HG02763 (cell line): Measurements from ENCODE around the gene RTN3.
"Not testable (repeated sequence)": the region's sequence is repeated elsewhere in the genome, so short reads cannot be mapped to it uniquely, and the experiment has no call there.

Experiments
- ATAC-seq: cut with Tn5 transposase; IDR thresholded peaks from one replicate; pipeline ENCODE4 v1.9.1; 2021; ENCODE audit warnings: mild to moderate bottlenecking, moderate library complexity; ENCODE audit not compliant: unreplicated experiment

RTN3 gene

GRCh38 chr11:63767565-63768236 is 86.4 kb downstream of the RTN3 start:
- no peak for ATAC-seq

GRCh38 chr11:63768237-63769041 is 87.1 kb downstream of the RTN3 start, which contains the start of gene ZFTA:
TSS of gene ZFTA (minus strand) at chr11:63768775. CDS start at chr11:63768622, 153 bp downstream.
- peak; percentile 47 for ATAC-seq

DNA sequence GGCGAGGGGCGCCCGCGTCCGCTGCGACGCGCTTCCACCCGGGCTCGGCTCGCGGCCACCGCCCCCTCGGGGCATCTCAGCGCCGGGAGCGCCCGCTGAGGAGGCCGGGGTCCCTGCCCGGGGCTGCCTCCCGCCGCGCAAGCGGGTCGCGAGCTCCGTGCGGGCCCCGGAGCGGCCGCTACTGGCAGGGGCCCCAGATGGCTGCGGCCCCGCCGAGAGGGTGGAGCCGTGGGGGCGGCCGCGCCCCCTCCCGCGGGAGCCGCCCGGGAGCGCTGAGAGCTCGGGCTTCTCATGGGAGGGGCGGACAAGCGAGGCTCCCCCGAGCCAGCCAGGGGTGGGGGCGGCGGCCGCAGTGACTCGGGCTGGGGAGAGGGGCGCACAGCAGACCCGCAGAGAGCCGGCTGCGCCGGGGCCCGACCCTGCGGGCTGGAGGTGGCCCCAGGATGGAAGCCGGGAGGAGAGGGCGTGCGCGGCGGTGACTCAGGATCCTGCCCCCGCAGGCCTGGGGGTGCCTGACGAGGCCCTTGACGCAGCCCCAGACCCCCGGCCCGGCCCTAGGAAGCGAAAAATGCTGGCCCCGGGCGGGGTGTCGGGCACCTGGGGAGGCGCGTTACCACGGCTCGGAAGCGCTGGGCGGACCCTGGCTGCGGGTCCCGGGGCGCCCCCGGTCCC is 87.9 kb downstream of the RTN3 start:
- ATAC-seq: peak; percentile 30

- no peak for ATAC-seq
Observed at GRCh38 chr11:63769714-63770455, 88.6 kb downstream of the RTN3 start.

DNA sequence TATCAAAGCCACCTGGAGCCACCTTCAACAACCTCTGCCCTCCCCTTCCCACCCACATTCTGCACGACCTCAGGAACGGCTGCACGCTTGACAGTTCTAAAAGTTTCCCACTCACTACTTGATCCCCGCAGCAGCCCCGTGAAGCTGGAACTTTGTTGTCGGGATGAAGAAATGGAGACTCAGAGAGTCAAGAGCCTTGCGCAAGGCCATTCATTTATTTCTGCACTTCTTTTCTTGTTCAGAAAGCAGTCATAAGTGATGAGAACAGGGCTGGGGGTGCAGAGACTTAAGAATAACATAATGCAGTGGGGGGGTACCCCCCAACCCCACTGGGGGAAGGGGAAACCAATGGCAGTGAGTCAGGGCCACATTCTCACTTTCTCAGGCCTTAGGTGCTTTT is 89.5 kb downstream of the RTN3 start:
- no peak for ATAC-seq

- not testable (repeated sequence) for ATAC-seq
Observed at GRCh38 chr11:63771741-63772318, 90.5 kb downstream of the RTN3 start.

DNA sequence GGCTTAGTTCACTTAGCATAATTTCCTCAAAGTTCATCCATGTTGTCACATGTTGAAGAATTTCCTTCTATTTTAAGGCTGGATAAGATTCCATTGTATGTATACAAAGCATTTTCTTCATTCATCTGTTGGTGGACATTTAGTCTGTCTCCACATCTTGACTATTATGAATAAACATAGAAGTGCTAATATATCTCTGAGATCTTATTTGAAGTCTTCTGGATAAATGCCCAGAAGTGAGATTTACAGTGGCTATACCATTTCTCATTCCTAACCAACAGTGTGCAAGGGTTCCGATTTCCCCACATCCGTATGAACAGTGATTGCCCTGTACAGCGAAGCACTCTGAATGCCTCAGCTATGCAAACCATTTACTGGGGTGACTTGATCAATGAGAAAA is 93.9 kb downstream of the RTN3 start:
- no peak for ATAC-seq

- no peak for ATAC-seq
Observed at GRCh38 chr11:63779039-63779438, 97.7 kb downstream of the RTN3 start.

DNA sequence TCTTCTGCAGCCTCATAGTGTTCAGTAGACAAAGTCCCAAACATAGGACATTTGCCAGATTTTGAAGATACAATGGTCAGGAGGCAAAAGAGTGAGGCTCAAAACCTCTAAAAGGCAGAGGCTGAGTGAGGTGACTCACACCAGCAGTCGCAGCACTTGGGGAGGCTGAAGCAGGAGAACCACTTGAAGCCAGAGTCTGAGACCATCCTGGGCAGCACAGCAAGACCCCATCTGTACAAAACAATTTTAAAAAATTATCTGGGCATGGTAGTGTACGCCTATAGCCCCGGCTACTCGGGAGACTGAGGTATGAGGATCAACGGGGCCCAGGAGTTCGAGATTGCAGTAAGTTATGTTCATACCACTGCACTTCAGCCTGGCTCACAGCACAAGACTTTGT is 101.4 kb downstream of the RTN3 start:
- ATAC-seq: no peak

DNA sequence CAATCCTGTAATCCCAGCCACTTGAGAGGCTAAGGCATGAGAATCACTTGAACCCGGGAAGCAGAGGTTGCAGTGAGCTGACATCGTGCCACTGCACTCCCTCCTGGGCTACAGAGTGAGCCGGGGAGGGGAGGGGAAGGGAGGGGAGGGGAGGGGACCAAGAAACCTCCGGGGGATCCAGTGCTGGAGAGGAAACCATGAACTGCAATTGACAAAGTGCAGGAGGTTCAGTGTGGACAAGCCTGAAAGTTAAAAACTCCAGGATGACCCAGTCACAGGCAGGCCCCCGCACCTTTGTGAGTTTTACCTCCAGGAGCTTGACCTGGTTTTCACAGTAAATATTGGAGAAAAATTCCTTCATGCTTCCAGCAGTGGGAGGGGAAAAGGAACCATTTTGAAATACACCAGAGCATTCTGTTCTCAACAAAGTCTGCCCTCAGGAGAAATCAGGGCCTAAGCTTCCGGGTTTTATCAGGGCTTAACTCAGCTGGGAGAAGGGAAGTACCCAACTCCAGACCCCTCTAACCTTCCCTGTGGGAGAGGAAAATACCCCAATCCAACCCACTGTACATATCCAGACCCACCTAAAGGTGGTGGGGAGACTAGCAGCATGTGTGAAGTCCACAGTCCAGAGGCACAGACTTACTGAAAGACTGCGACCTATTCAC is 102.8 kb downstream of the RTN3 start:
- ATAC-seq: no peak

- no peak for ATAC-seq
Observed at GRCh38 chr11:63785823-63786222, 104.5 kb downstream of the RTN3 start.

- ATAC-seq: no peak
Observed at GRCh38 chr11:63791495-63792167, 110.3 kb downstream of the RTN3 start.

- ATAC-seq: no peak
Observed at GRCh38 chr11:63793161-63793560, 111.9 kb downstream of the RTN3 start.

DNA sequence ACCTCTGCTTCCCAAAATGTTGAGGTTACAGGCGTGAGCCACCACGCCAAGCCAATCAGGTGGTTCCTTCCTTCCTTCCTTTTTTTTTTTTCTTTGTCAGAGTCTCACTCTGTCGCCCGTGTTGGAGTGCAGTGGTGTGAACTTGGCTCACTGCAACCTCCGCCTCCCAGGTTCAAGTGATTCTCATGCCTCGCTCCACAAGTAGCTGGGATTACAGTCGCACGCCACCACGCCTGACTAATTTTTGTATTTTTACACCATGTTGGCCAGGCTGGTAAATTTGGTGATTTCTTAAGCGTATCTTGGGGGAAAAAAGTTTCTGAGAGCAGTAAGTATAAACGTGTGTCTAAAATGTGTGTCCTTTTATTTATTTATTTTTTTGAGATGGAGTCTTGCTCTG is 113.8 kb downstream of the RTN3 start:
- no peak for ATAC-seq

GRCh38 chr11:63800921-63801320 is 119.6 kb downstream of the RTN3 start:
- ATAC-seq: no peak

DNA sequence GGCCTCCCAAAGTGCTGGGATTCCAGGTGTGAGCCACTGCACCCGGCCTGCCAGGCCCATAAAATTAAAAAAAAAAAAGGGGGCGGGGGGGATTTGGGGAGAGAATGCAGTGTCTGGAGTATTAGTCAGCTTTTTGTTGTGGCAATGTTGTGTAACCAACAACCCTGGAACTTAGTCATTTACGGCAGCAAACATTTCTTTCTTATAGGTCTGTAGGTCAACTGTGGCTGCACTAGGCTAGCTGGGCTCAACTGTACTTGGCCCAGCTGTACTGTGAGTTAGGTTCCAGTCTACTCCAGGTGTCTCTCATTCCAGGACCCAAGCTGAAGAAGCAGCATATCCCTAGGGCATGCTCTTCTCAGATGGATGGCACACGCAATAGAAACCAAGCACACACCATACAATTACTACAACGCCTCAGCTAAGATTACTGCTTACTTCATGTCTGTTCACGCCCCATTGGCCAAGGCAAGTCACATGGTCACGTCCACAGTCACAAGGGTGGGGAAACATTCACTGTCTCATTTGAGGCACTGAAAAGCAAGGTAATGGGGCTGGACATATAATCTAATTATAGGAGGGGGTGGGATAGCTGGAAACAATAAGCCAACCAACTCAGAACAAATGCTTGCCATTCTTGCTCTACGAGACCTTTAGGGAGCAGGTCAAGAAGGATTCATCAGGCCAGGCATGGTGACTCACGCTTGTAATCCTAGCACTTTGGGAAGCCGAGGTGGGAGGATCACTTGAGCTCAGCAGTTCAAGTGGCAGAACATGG is 121.5 kb downstream of the RTN3 start:
- no peak for ATAC-seq

DNA sequence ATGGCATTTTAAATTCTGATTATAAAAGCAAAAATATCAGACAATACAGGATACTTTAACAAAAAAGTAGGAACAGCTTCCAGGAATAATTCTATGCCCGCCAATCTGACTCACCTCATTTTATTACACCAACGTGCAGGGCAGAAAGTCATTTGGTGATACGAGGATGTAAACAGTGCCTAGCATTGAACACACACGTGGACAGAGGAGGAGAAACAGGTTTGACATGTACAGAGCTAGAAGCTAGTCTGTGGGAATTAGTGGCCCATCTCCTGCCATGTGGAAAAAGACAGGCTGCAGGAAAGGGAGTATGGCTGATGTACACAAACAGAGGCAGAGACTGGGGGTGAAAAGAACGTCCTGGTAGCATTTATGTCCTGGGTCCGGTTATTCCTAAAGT is 123.0 kb downstream of the RTN3 start:
- no peak for ATAC-seq

DNA sequence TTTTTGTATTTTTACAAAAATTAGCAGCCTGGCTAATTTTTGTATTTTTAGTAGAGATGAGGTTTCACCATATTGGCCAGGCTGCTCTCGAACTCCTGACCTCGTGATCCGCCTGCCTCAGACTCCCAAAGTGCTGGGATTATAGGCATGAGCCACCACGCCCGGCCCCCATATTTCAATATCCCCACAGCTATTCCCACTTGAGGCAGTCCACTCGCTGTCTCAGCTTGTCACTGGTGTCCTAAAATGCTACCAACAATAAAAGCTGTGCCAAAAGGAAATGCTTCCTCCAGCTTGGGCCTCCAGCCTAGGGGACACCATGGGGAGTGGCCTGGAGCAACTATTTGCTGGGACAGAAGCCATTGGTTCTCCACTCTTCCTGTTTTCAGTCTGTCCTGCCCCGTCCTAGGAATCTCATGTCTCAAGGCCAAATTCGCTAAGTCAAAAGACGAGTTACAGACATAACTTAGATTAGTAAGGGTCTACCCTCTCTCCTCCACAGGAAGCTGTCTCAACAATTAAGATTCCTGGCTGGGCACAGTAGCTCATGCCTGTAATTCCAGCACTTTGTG is 124.6 kb downstream of the RTN3 start:
- no peak for ATAC-seq
